Fibroblast of upper back skin (primary cell): ENCODE measurements around the gene BPIFB6.
"Not testable (repeated sequence)": the region's sequence is repeated elsewhere in the genome, so short reads cannot be mapped to it uniquely, and the experiment has no call there.

Source experiments
- DNase-seq: peaks from one replicate; pipeline ENCODE4 v3.0.0-alpha.2; 2013

The BPIFB6 gene

DNA sequence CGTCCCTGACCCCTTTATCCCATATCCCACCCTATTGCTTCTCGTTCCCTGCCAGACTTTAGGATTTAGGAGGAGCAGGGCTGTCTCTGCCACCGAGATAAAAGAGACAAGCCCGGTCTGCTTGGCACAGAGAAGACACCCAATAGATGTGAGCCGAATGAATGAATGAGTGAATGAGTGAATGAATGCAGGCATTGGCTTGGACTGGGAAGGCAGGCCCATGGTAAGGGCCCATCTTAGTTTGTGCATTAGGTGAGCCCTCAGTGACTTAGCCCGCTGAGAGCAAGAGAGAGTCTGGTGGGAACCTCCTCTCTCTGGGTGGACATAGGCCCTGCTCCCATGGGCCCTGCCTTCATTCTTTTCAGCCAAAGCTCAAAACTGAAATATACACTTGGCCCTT, 879 bp upstream of the BPIFB6 start:
- DNase-seq: no peak

DNA sequence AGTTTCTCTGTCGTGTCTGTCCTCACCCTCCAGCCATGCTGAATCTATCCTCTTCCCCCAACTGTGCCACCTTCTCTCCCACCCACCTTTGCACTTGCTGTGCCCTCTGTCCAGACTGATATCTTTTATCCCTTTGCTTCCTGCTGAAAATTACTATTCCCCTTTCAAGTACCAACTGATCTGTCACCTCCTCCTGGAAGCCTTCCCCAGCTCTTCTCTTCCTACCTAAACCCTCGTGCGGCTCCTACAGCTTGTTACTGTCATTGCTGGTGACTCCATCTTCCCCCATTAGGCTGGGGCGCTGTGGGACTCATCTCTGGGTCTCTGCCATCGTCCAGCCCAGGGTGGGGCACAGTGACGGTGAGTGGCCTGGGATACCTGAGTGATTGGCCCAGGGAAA, 1.1 kb downstream of the BPIFB6 start:
- DNase-seq: no peak

DNA sequence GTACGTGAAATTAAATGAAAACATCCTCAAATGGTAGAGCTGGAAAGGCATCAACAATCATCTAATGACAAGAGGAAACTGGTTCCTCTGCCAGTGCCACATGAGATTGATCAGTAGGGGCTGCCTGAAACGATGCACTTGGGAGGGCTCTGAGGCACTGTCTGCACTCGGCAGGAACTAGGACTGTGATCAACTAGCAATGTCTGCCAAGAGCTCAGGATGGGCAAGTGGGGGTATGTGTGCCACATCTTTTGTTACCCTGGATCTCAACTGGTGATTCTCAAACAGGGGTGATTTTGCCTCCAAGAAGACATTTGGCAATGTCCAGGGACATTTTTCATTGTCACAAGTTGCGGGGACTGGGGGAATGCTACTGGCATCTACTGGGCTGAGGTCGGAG, 1.9 kb downstream of the BPIFB6 start:
- DNase-seq: no peak

DNA sequence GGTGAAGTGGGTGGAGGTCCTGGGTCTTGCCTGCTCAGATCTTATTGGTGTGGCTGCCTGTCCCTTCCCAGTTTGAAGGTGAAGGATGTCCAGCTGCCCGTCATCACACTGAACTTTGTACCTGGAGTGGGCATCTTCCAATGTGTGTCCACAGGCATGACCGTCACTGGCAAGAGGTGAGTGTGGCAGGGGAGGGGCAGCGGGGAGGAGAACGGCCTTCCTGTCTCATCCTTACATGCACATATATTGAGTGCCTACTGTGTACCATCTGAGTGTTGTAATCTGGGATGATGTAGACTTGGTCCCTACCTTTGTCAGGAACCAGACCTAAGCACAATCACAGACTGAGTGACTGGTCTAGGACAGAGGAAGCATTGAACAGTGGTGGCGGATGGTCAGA, 2.7 kb downstream of the BPIFB6 start:
- DNase-seq: no peak

DNA sequence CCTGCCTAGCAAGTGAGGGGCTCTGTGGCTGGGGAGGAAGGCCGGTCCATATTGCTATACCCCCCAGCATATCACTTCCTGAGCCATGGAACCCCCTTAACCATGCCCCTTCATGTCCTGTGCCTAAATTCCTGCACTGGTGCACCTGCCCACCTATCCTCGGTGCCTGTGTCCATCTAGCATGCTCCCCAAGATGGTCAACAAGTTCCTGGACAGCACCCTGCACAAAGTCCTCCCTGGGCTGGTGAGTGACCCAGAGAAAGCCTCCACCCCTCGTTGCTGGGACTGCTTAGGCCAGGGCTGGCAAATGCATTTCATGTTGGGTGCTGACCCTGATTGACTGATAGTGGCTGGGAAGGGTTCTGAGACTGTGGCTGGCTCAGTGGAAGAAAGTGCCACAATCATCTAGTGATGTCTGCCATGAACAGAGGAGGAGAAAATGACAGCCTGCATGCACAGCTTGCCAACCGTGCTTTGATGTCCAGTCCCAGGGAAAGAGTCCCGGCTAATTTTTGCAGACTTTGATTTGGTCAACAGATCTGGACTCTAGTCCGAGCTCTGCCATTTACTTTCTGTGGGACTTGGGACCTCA, 3.5 kb downstream of the BPIFB6 start:
- DNase-seq: no peak

DNA sequence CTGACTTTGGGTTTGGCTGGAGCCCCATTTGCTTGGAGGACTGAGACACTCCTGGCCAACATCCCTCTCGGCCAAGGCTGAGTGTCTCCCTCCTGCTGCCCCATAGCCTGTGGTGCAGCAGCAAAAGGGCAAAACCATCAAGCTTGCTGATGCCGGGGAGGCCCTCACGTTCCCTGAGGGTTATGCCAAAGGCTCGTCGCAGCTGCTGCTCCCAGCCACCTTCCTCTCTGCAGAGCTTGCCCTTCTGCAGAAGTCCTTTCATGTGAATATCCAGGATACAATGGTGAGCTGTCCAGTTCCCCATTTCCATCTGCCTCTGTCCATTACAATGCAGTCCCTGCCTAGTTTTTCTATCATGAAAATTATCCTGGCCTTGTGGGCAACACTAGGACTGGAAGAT, 6.0 kb downstream of the BPIFB6 start:
- DNase-seq: no peak

DNA sequence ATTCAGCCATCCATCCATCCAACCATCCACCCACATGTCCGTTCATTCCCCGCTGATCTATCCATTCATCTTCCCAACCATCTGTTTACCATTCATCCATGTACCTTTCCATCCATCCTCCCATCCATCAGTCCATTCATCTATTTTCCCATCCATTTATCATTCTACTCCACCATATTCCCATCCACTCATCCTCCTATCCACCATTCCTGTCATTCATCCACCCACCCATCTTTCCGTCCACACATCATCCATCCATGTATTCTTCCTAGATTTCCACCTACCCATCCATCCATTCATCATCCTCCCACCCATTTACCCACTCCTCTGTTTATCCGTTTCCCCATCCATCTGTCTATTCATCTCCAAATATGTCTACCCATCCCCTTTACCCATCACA, 6.8 kb downstream of the BPIFB6 start:
- DNase-seq: no peak

DNA sequence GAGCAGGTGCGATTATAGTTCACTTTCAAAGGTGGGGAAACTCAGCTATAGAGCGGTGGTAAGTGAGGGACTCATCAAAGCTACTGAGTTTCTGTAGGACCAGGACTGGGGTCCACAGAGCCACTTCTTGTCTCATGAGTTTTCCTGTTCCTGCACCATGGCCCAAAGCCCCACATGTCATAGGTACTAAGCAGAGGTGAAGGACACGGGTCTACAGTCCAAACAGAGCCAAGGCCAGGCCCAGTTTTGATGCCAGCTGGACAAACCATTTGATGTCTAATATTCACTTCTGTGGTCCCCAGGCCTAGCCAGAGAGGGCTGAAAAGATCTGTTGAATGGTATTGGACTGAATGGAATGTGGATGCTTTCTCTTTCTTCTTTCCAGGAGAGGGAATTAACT, 11.0 kb downstream of the BPIFB6 start:
- no peak for DNase-seq

DNA sequence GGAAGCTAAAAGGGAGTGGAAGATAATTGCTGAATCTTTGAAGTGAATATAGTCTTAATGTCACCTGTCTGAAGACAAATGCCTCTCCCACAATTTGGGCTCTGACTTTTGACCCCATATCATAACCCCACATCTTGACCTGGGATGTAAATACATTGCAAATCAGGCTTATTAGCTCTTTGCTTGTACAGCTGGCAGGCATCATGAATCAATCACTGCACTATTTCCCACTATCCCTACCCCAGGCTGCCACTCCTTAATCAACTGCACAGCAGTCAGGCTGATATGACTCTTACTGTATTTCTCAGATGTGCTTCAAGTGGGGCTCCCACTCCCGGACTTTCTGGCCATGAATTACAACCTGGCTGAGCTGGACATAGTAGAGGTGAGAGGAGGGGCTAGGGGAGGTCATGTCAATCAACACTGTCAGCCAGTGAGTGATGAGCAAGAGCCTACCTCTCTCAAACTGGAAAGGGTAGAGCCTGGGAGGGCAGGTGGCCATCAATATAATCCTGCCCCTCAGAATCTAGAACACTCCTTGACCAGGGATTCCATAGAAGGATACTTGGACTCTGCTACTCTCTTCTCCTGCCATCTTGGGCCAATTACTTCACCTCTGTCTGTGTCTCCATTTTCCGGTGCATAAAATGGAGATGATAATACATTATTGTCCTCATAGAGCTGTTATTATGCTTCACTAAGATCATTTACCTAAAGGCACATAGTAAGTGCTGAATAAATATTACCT, 11.7 kb downstream of the BPIFB6 start:
- DNase-seq: no peak

DNA sequence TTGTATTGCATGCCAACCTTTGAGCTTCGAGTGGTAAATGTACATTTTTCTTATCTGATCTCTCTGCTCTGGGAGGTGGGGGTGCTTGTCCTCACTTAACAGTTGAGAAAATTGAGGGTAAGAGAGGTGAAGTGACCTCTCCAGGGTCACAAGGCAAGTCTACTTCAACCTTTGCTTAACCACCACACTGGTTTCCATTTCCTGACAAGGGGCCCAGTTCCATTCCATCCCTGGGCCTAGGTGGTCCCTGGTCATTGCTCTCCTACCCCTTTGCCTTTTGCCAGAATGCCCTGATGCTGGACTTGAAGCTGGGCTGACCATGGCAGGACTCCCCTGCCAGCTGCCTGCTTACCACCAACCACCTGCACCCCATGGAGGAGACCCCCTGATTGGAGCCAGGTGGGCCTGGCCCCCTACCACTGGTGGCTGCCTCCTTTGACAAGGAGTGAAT, 12.3 kb downstream of the BPIFB6 start:
- DNase-seq: no peak

DNA sequence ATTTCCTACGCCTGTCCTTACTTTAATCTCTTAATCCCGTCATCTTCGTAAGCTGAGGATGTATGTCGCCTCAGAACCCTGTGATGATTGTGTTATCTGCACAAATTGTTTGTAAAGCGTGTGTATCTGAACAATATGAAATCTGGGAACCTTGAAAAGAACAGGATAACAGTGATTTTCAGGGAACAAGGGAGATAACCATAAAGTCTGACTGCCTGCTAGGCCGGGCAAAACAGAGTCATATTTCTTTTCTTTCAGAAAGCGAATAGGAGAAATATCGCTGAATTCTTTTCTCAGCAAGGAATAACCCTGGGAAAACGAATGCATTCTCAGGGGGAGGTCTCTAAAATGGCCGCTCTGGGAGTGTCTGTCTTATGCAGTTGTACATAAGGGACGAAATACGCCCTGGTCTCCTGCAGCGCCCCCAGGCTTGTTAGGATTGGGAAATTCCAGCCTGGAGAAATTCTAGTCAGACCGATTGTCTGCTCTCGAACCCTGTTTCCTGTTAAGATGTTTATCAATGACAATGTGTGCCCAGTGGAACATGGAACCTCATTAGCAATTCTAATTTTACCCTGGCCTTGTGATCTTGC, 13.8 kb downstream of the BPIFB6 start:
- not testable (repeated sequence) for DNase-seq

DNA sequence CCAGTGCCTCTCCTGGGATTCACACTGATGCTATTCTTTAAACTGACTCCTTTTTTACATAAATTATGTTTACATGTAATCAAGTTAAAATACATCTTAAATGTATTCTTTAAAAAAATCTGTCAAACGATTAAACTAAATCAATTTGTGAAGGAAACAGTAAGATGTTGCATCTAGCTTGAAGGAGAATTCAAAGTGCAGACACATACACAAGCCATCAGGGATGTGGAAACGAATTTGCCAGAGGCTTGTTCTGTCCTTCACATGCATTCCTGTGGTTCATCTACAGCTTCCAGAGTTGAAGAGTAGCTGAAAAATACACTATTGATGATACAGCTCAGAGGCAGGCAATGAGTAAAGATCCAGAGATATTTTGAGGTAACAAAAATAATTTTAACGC, 15.0 kb downstream of the BPIFB6 start:
- DNase-seq: no peak

DNA sequence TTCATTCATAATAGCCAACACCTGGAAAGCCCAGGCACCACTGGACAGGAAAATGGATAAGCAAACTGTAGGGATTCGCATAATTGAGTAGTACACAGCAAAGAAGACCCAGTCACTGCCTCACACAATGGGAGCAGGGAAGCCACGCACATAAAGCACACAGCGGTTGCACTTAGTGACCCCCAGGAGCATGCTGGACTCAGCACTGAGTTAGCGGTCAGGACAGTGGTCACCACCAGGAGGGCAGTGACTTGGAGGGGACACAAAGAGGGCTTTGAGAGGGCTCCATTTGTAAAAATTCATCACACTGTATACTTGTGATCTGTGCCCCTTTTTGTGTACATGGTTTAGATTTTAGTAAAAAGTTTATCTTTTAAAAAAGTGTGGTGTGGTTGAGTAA, 19.9 kb downstream of the BPIFB6 start:
- no peak for DNase-seq

DNA sequence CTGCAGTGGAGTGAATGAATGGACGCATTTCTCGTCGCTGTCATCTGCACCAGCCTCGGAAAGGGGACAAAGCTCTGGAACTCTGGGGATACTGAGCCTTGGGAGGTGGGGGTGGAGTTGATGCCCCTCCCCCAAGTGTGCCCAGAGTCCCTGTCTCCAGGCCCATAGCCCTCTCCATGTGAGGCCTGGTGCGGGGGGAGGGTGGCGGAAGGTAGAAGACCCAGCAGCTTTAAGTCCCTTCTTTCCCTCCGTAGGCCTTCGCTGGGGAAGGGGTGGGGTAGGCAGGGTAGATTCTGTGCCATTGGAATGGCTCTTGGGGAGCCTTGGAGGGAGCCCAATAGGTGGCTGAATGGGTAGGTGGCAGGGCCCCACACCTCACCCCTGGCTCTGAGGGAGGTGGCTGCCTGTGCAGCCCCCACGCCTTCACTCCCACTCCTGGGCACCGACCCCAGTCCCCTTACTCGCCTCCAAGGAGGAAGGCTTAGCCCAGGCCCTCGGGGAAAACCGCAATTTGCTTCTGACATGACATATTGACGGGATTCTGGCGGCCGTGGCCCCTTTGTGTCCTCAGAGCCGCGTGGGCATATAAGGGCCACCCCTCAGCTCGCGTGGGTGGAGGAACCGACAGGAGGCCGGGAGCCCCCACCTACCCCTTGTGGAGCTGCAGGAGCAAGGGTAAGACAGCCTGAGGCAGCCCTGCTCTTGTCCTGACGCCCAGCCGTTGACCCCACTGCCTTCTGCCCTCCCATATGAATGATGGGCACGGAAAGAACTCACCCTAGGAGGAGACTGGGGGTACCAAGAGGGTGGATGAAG, 22.1 kb downstream of the BPIFB6 start, which contains the start of gene BPIFB3:
TSS of gene BPIFB3 (plus strand) at position 613 of the 816 bp plus-strand sequence. CDS start 1,533 bp downstream, outside the sequence.
- DNase-seq: no peak

DNA sequence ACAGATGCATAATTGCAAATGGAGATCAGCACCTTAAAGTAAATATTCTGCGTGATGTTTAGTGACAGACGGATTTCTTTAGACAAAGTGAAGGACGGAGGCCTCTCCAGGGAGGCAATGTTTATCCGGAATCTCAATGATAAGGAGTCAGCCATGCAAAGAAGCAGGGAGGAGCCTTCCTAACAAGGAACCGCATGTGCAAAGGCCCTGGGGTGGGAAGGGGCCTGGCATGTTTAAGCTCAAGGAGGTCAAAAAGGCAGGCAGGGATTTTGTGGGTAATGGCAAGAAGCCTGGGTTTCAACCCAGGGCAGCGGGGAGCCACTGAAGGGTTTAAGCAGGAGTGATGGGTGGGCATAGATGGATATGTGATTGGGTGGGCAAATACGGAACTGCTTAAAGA, 22.9 kb downstream of the BPIFB6 start:
- DNase-seq: no peak

DNA sequence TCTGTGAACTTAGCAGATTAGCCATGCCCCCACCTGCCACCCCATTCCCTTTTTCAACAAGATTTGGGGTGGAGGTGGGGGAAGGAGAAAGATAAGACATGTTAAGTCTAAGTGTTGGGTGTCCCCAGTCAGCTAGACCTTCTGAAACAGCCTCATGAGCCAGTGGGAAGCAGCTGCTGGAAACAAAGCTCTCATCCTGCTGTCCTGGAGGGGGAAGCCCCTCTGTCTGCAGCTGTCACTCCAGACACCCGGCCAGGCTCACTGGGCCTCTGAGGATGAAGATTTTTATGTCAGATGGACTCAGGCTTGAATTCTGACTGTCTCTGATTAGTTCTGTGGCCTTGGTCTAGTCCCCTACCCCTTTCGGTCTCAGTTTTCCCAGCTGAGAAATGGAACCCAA, 23.3 kb downstream of the BPIFB6 start:
- DNase-seq: no peak

DNA sequence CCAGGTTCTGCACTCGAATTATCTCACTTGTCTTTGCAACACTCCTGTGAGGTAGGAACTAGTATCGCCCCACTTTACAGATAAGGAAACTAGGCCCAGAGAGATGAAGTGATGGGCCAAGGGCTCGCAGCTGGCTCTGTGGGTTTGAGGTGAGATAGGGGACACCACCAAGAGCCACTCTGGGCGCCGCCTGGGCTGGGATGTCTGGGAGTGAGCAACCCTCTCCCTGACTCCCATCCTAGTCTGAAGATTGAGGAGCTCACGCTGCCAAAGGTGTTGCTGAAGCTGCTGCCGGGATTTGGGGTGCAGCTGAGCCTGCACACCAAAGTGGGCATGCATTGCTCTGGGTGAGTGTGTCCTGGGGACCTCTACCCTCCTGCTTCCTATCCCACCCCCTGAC, 27.7 kb downstream of the BPIFB6 start:
- DNase-seq: no peak

DNA sequence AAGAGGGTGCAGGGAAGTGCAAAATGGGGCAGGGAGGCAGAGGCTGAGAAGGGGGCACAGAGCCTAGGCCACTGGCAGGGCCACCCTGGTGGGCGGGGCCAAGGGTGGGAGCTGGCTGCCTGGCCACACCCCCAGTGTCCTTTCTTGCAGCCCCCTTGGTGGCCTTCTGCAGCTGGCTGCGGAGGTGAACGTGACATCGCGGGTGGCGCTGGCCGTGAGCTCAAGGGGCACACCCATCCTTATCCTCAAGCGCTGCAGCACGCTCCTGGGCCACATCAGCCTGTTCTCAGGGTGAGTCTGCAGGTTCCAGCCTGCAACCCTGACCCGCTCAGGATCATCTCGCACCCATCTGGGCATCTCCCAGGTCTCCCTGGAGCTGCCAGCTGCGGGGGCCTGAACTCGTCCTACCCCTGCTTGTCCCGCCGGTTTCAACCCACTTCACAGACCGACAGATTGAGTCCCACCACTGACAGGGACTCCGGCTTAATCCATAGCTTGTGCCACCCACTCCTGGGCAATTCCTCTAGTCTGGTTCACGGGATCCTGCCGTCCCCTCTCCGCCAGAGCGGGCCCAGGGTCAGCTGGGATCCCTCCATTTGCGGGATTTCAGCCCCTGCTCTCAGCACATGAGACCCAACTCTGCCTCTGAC, 28.4 kb downstream of the BPIFB6 start:
- no peak for DNase-seq

DNA sequence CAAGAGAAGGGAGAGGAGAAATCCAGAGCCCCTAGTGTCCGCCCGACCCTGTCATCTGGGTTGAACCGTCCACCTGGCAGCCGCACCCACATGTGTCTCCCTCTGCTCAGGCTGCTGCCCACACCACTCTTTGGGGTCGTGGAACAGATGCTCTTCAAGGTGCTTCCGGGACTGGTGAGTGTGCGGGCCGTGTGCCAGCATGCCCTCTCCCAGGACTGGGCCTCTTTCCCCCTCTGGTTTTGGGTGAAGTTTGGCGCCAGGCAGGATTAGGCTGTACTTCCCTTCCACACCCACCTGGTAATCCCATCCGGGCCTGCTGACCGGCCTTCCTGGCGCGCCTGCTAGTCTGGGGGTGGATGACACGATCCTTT, 30.2 kb downstream of the BPIFB6 start:
- DNase-seq: no peak

DNA sequence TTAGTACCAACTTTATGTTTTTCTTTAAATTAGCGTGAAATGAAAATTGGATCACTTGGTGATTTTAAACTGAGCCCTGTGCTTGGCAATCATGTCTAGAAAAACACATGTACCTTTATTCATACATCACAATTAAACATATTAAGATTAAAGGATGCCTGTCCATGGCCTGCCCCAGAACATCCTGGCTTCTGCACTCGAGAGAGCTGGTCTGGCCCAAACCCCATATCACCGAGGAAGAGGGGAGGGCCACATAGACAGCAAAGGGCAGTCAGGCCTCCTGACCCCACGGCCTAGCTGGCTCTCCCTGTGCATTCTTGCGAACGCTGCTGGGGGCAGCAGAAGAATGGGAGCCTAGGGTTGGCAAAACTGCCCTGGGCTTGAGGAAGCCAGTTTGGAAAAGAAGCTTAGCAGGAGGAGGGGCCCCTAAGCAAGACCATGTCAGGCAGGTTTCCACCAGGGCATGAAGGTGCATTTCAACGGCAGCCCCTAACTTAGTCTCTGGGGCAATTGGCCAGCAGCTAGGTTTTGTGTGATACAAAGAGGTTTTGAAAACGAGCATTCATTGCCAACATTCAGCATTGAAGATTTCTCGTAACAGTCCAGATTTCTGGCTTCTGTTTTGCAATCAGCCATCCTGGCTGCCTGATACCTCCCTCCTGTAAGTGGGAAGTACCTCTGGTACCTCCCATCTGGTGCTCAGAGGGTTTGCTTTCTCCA, 30.8 kb downstream of the BPIFB6 start:
- no peak for DNase-seq

DNA sequence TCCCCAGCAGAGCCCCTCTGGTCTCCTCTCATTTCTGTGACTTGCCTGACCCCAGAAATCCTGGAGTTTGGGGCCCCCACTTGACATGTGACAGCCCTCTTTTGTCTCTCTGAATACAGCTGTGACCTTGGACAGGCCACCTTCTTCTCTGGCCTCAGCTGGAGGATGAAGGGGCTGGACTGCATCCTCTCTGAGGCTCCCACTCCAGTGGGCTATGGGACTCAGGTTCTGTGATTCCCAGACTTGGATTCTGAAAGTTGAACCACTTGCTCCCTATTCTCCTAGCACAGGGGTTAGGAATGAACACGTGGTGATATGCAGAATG, 31.3 kb downstream of the BPIFB6 start:
- DNase-seq: no peak

DNA sequence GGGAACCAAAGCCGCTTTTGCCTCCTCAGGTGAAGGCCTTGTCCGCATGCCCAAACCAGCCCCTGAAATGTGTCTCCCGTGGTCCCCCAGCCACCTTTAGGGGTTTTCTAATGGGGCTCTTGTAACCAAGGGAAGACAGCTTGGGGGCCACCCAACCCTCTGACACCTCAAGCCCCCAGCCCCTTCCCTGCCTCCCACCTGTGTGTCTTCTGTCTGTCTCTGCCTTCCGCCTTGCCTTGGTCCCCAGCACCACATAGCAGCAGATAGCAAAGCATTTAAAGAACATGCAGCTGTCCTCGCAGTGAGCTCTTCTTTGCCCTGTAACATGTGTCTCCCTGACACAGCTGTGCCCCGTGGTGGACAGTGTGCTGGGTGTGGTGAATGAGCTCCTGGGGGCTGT, 31.8 kb downstream of the BPIFB6 start:
- no peak for DNase-seq
